ENCODE results near the gene UTP25. TPM values are rescaled to one million over a fixed set of nuclear protein-coding genes. Genes with fewer than 3 reads are reported as not detected.

Gene UTP25
- total RNA-seq, result 6.8 and 7.2 TPM in 2 replicates
- long read RNA-seq, full-length matches to known transcripts, result 31 of 46 reads
- long read RNA-seq, partial matches to known transcripts, result 5 of 46 reads
- long read RNA-seq, other reads (novel, unspliced or antisense), result 10 of 46 reads

GRCh38 chr1:209827384-209828262 is at the start of gene UTP25:
Gene UTP25, plus strand, starts transcription at chr1:209827972. Its CDS starts 92 bp downstream, at chr1:209828064.
- peak; percentile 71 for TF ChIP-seq CTCF (conservative IDR thresholded peaks at IDR 0.05)
- Mint-ChIP-seq H3K36me3 (ENCODE audit: low read depth) (no peaks in the 10 kb centered on the region), H3K27ac (ENCODE audit: unreplicated experiment) (peak within 1 kb of the TSS; percentile 78), H3K4me3 (peak within 1 kb of the TSS; percentile 96), H3K4me1 (peaks cover 18% of the 10 kb centered on the region), H3K27me3 (ENCODE audit: low read depth) (peaks cover 20% of the 10 kb centered on the region), H3K9me3 (peaks cover 3% of the 10 kb centered on the region)
- peak; percentile 88 for DNase-seq (ENCODE audit: low read depth, low spot score)

GRCh38 chr1:209778102-209778501 is 49.7 kb upstream of the UTP25 start:
- H3K4me1 Mint-ChIP-seq, result no peaks in the 10 kb centered on the region
- no peaks in the 10 kb centered on the region for H3K9me3 Mint-ChIP-seq
- H3K27me3 Mint-ChIP-seq (ENCODE audit: low read depth), result peaks cover 14% of the 10 kb centered on the region
- no peak overlapping the region for H3K4me3 Mint-ChIP-seq
- no peaks in the 10 kb centered on the region for H3K36me3 Mint-ChIP-seq (ENCODE audit: low read depth)
- no peak for DNase-seq (ENCODE audit: low read depth, low spot score)
- H3K27ac Mint-ChIP-seq (ENCODE audit: unreplicated experiment), result no peak overlapping the region
- TF ChIP-seq CTCF (conservative IDR thresholded peaks at IDR 0.05), result no peak

GRCh38 chr1:209780268-209780667 is 47.5 kb upstream of the UTP25 start:
- Mint-ChIP-seq H3K9me3 (peaks cover 2% of the 10 kb centered on the region), H3K27ac (ENCODE audit: unreplicated experiment) (no peak overlapping the region), H3K36me3 (ENCODE audit: low read depth) (peaks cover 4% of the 10 kb centered on the region), H3K4me1 (peaks cover 13% of the 10 kb centered on the region), H3K4me3 (no peak overlapping the region), H3K27me3 (ENCODE audit: low read depth) (peaks cover 11% of the 10 kb centered on the region)
- TF ChIP-seq CTCF (conservative IDR thresholded peaks at IDR 0.05), result no peak
- DNase-seq (ENCODE audit: low read depth, low spot score), result no peak

- peaks cover 4% of the 10 kb centered on the region for H3K36me3 Mint-ChIP-seq (ENCODE audit: low read depth)
- H3K27me3 Mint-ChIP-seq (ENCODE audit: low read depth), result peaks cover 41% of the 10 kb centered on the region
- no peak for TF ChIP-seq CTCF (conservative IDR thresholded peaks at IDR 0.05)
- no peak overlapping the region for H3K27ac Mint-ChIP-seq (ENCODE audit: unreplicated experiment)
- no peak for DNase-seq (ENCODE audit: low read depth, low spot score)
- H3K4me3 Mint-ChIP-seq, result peak overlapping the region; percentile 95
- H3K4me1 Mint-ChIP-seq, result peaks cover 13% of the 10 kb centered on the region
- H3K9me3 Mint-ChIP-seq, result peaks cover 5% of the 10 kb centered on the region
Measured at GRCh38 chr1:209783386-209783785, 44.4 kb upstream of the UTP25 start.

- peaks cover 13% of the 10 kb centered on the region for H3K4me1 Mint-ChIP-seq
- H3K4me3 Mint-ChIP-seq, result peak within 1 kb of the TSS; percentile 95
- H3K27ac Mint-ChIP-seq (ENCODE audit: unreplicated experiment), result peak within 1 kb of the TSS; percentile 95
- peaks cover 4% of the 10 kb centered on the region for H3K36me3 Mint-ChIP-seq (ENCODE audit: low read depth)
- peaks cover 52% of the 10 kb centered on the region for H3K27me3 Mint-ChIP-seq (ENCODE audit: low read depth)
- no peak for TF ChIP-seq CTCF (conservative IDR thresholded peaks at IDR 0.05)
- H3K9me3 Mint-ChIP-seq, result peaks cover 5% of the 10 kb centered on the region
- DNase-seq (ENCODE audit: low read depth, low spot score), result peak; percentile 100
Measured at GRCh38 chr1:209784265-209785169, 43.3 kb upstream of the UTP25 start, which contains the start of gene C1orf74. Gene C1orf74, minus strand, starts transcription at chr1:209784559. Its CDS starts 925 bp downstream, at chr1:209783634.

Measured in neural crest cell (in vitro differentiated cells).